ENCODE measurements around the gene SLC1A2.

The SLC1A2 gene

GRCh38 chr11:35288309-35288708, 131.0 kb downstream of the SLC1A2 start:
- DNase-seq (ENCODE audit: low spot score), result no peak
- no peak overlapping the region for H3K4me3 ChIP-seq
- TF ChIP-seq CTCF (IDR thresholded peaks at IDR 0.05), result no peak
- peak overlapping the region in 1 of 2 donors; percentile 86 for H3K27ac ChIP-seq

- DNase-seq (ENCODE audit: low spot score), result no peak
- H3K4me3 ChIP-seq, result no peak overlapping the region
- TF ChIP-seq CTCF (IDR thresholded peaks at IDR 0.05), result no peak
- no peak overlapping the region for H3K27ac ChIP-seq
Measured at GRCh38 chr11:35287344-35287890, 131.9 kb downstream of the SLC1A2 start.

- TF ChIP-seq CTCF (IDR thresholded peaks at IDR 0.05), result no peak
- H3K4me3 ChIP-seq, result no peak overlapping the region
- H3K27ac ChIP-seq, result no peak overlapping the region
- no peak for DNase-seq (ENCODE audit: low spot score)
Measured at GRCh38 chr11:35286126-35286525, 133.2 kb downstream of the SLC1A2 start.

GRCh38 chr11:35285471-35285870, 133.9 kb downstream of the SLC1A2 start:
- Histone ChIP-seq H3K4me3 (no peak overlapping the region), H3K27ac (peak overlapping the region in 1 of 2 donors; percentile 7)
- no peak for TF ChIP-seq CTCF (IDR thresholded peaks at IDR 0.05)
- DNase-seq (ENCODE audit: low spot score), result no peak

- no peak overlapping the region for H3K4me3 ChIP-seq
- no peak for TF ChIP-seq CTCF (IDR thresholded peaks at IDR 0.05)
- no peak for DNase-seq (ENCODE audit: low spot score)
- peak overlapping the region; percentile 68 to 85 for H3K27ac ChIP-seq
Measured at GRCh38 chr11:35282221-35282882, 137.0 kb downstream of the SLC1A2 start.

- no peak for TF ChIP-seq CTCF (IDR thresholded peaks at IDR 0.05)
- Histone ChIP-seq H3K27ac (peak overlapping the region; percentile 68 to 85), H3K4me3 (no peak overlapping the region)
- no peak for DNase-seq (ENCODE audit: low spot score)
Measured at GRCh38 chr11:35281169-35281688, 138.1 kb downstream of the SLC1A2 start.

GRCh38 chr11:35280727-35281126, 138.6 kb downstream of the SLC1A2 start:
- no peak for TF ChIP-seq CTCF (IDR thresholded peaks at IDR 0.05)
- DNase-seq (ENCODE audit: low spot score), result no peak
- Histone ChIP-seq H3K4me3 (no peak overlapping the region), H3K27ac (peak overlapping the region; percentile 68 to 85)

Measured in coronary artery (tissue), 2 donors.